Measurements from ENCODE around the gene FBXL15. TPM values are rescaled to one million over a fixed set of nuclear protein-coding genes. Genes with fewer than 3 reads are reported as not detected.

Gene FBXL15
- total and polyA plus RNA-seq, 2 of the 4 experiments (the other 2 are of a cell fraction): 3.0 to 8.4 TPM

- Histone ChIP-seq H2BK15ac (ENCODE audit: low read depth, low read length) (no peak overlapping the region), H2BK120ac (ENCODE audit: low read depth, low read length) (no peak overlapping the region), H2BK20ac (ENCODE audit: low read depth, low read length) (no peak overlapping the region), H3K4ac (ENCODE audit: low read depth, low read length) (no peak overlapping the region), H4K5ac (ENCODE audit: low read depth, low read length) (no peak overlapping the region), H4K91ac (ENCODE audit: insufficient read depth, low read depth, low read length) (no peak overlapping the region), H2AK9ac (replicated peaks; ENCODE audit: low read depth, low read length, poor library complexity) (peak overlapping the region; percentile 70), H2BK5ac (ENCODE audit: low read depth, low read length, poor library complexity, severe bottlenecking) (no peak overlapping the region), H2AK5ac (ENCODE audit: low read depth, low read length) (no peak overlapping the region), H3K23ac (ENCODE audit: low read depth, low read length) (no peak overlapping the region), H3K79me1 (ENCODE audit: low read depth in 1 of 2, low read length in 2 of 2) (peaks cover 3 to 43% of the 10 kb centered on the region in 2 experiments; a peak in 3 of 4 replicates), H4K20me1 (ENCODE audit: insufficient read depth, low read length) (no peaks in the 10 kb centered on the region), H2AFZ (replicated peaks; ENCODE audit: low read length, poor library complexity) (no peak overlapping the region), H3K4me1 (ENCODE audit: control insufficient read depth, insufficient read depth, low read length) (peaks cover 10% of the 10 kb centered on the region), H3K4me3 (ENCODE audit: insufficient read depth, low read depth, low read length) (no peak overlapping the region), H3K36me3 (ENCODE audit: control insufficient read depth, insufficient read depth, low read length) (peaks cover 6% of the 10 kb centered on the region; the same call in 1 of the 2 replicates), H4K8ac (ENCODE audit: low read depth in 2 of 2, low read length in 2 of 2) (no peak overlapping the region), H3K14ac (replicated peaks; ENCODE audit: low read depth, low read length) (no peak overlapping the region), H3K9me3 (ENCODE audit: control insufficient read depth, insufficient read depth, low read length) (no peaks in the 10 kb centered on the region), H3K4me2 (ENCODE audit: low read depth, low read length) (no peak overlapping the region), H3K27me3 (ENCODE audit: control insufficient read depth, insufficient read depth, low read length) (no peaks in the 10 kb centered on the region), H3K56ac (ENCODE audit: extremely low read depth, insufficient read depth, low read length) (no peak overlapping the region), H3K18ac (ENCODE audit: low read depth, low read length) (no peak overlapping the region), H3K27ac (ENCODE audit: insufficient read depth, low read length) (no peak overlapping the region), H3K9me1 (ENCODE audit: insufficient read depth, low read length) (peaks cover 7% of the 10 kb centered on the region; the same call in 1 of the 2 replicates), H3K9ac (ENCODE audit: low read depth, low read length) (no peak overlapping the region)
- intact Hi-C loops (cut with micrococcal nuclease) (no loop called here), dilution Hi-C loops (cut with HindIII; ENCODE audit: low sequenced_read_pairs, unreplicated experiment) (no loop called here), in situ Hi-C loops (cut with MboI; ENCODE audit: low sequenced_read_pairs) (no loop called here)
- WGBS, 2 experiments (ENCODE audit: extremely low coverage in 2 of 2, insufficient read length in 1 of 2): 80% methylated on average over 1 of the region's 6 CpGs; no CpG with 5 or more reads in 1 of the 2 experiments
- ATAC-seq (ENCODE audit: low read depth) (no peak), DNase-seq (no peak)
- ChIA-PET POLR2A (ENCODE audit: unreplicated experiment) (no interaction called here), CTCF (no interaction called here)
- no TSS peak for BruUV-seq (replicated peaks)
- TF ChIP-seq MAFK (IDR thresholded peaks at IDR 0.05; ENCODE audit: low read depth, low read length) (no peak), CTCF (conservative IDR thresholded peaks at IDR 0.05; ENCODE audit: low read depth, low read length) (no peak), MXI1 (IDR thresholded peaks at IDR 0.05; ENCODE audit: borderline replicate concordance, low read depth, low read length) (no peak), USF2 (IDR thresholded peaks at IDR 0.05; ENCODE audit: low read depth, low read length) (no peak), RFX5 (IDR thresholded peaks at IDR 0.05; ENCODE audit: low read depth, low read length) (no peak), ELK1 (IDR thresholded peaks at IDR 0.05; ENCODE audit: borderline replicate concordance, low read depth, low read length) (no peak), NFE2L2 (IDR thresholded peaks at IDR 0.05; ENCODE audit: low read depth, low read length) (no peak), BHLHE40 (IDR thresholded peaks at IDR 0.05; ENCODE audit: low read depth, low read length) (no peak), RCOR1 (IDR thresholded peaks at IDR 0.05; ENCODE audit: insufficient replicate concordance, low read length) (no peak), MAZ (IDR thresholded peaks at IDR 0.05; ENCODE audit: borderline replicate concordance, low read depth, low read length) (no peak), CEBPB (IDR thresholded peaks at IDR 0.05; ENCODE audit: low read depth, low read length) (no peak), POLR2A (IDR thresholded peaks at IDR 0.05; ENCODE audit: low read depth, low read length) (no peak), CHD1 (IDR thresholded peaks at IDR 0.05; ENCODE audit: low read depth, low read length) (no peak), RAD21 (IDR thresholded peaks at IDR 0.05; ENCODE audit: low read length) (no peak), SMC3 (IDR thresholded peaks at IDR 0.05; ENCODE audit: low read depth, low read length) (no peak), FOS (IDR thresholded peaks at IDR 0.05; ENCODE audit: low read depth, low read length) (no peak)
Observed at GRCh38 chr10:102424916-102425315, 4.3 kb downstream of the FBXL15 start.
